HG02938 (cell line): Measurements from ENCODE around the gene CENPF.

ENCODE experiments used
- ATAC-seq: cut with Tn5 transposase; IDR thresholded peaks from one replicate; pipeline ENCODE4 v1.9.1; 2021; ENCODE audit warnings: mild to moderate bottlenecking, moderate library complexity; ENCODE audit not compliant: unreplicated experiment

Gene CENPF

DNA sequence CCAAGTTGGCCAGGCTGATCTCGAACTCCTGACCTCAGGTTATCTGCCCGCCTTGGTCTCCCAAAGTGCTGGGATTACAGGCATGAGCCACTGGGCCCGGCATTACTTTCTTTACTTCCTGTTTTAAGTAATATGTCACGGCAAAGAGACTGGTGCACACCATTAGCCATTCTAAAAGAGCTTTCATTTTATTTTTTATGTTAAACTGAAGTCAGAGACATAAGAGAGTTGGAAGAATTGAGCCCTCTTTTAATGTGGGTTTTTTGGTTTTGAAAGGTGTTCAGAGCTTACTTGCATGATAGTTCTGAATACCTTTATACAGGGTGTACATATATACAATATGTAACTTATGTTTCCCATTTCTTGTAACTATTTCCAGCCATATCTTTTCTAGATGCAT is 14.3 kb downstream of the CENPF start:
- no peak for ATAC-seq

DNA sequence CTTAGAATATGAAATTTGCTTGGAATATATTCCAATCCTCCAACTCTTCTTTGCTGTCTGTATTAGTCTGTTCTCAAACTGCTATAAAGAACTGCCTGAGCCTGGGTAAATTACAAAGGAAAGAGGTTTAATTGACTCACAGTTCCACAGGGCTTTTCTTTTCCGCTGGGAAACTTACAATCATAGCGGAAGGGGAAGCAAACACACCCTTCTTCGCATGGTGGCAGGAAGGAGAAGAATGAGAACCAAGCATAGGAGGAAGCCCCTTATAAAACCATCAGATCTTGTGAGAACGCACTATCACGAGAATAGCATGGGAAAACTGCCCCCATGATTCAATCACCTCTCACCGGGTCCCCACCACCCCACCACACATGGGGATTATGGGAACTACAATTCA is 14.8 kb downstream of the CENPF start:
- ATAC-seq: no peak

DNA sequence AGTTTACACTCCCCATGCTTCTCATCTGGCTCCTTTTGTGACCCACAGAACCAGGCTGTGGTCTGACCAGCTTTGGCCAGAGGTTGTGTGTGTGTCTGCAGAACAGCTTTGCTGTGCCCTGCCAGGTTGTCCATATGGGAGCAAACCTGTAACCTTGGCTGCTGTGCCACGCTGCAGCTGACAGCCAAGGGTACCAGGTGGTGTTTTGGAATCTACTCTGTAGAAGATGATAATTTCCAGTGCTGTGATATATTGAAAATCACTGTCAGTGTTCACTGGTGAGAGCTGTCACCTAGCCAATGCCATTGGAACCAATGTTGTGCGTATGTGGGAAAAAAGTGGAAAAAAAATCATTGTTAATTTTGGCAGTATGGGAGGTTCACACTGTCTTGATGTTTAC is 18.2 kb downstream of the CENPF start:
- ATAC-seq: no peak

DNA sequence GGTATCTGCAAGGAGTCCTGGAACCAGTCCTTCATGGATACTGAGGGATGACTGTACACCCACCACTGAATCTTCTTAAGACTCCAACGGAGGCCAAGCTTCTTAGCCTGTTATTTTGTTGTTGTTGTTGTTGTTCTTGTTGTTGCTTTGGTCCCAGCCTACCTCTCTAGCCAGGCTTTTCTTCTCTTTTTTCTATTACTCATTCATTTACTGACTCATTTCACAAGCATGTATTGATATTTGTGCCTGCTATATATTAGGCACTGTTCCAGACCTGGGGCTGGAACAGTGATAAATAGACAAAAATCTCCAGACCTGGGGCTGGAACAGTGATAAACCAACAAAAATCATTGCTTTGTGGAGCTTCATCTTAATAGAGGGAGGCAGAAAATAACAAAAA is 20.4 kb downstream of the CENPF start:
- ATAC-seq: no peak

DNA sequence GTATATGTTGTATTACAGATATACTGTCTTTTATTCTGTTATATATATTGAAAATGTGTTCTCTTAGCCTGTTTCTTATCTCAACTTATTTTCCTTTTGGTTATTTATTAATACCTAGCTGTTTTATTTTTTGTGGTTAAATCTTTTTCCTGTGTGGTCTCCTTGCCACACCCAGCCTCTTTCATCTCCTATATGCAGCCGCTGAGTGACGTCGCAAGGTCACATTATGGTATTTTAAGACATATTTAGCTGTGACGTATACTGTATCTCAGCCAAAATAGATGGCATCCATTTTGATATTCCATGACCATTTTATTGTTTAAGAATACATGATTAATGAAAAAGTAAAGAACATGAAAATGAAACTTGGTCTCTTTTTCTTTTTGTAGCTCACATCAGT is 29.1 kb downstream of the CENPF start:
- peak; percentile 74 for ATAC-seq

DNA sequence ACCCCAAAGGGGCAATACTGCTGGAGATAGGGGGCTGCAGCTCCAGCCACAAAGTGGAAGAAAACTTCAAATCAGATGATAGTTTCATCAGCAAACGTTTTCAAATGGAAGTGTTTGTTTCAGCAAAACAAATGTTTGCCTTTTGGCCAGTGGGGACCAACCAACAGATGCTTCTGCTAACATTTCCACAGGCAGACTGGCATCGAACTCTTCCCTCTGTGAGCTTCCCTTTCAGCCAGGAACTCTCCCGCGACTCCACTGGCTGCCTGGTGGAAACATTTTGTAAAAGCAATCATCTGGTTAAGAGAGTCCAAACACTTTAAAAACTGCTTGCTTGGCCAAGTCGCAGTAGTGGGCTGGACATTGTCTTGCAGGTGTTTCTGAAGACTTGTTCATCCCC is 30.7 kb downstream of the CENPF start:
- no peak for ATAC-seq

DNA sequence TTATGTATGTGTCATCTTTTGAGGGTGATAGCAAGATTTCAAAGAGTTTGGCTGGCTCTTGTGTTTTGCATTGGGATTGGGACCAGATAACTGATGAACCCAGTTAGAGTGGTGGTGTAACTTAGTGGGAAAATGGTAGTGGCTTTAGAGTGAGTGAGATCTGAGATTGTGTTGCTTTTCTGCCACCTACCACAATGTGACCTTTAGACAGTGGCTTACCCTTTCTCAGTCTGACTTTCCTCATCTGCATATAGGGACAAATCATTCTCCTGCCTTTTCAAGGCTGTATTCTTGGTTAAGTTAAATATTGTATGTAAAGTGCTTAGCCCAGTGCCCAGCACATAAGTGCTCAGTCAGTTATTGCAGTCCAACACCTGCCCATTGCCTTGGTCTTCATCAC is 31.3 kb downstream of the CENPF start:
- ATAC-seq: no peak

DNA sequence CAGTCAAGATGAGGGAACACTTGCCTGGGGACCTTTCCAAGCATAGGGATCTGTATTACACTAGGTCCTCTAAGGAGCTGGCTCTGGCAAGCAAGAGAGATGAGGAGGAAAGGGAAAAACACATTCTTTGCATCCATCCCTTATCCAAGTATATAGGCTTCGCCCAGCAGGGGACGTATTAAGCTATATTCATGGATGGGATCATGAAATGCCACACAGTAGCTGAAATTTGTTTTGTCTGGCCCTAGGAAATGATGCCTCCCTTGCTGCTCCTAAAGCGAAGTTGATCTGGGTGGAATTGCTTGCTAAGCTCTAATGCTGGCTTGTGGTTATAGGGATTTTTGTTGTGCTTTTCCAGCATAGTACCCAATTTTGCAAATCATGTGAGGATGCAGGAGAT is 32.1 kb downstream of the CENPF start:
- no peak for ATAC-seq

DNA sequence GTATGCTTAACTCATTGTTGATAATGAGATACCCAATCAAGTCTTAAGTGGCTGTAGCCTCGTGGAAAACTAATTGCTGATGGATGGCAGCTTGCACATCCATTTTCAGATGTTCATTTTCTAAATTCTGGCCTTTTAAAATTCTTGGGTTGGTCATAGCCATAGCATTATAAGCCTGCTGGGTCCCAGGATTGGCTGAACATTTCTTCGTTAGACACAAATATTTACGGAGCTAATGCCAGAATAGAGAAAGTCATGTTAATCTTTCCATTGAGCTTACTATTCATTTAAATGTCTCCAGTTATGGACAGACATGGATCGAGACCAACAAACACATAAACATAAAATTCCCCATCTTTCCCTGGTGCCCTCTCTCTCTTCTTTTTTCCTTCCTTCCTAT is 32.5 kb downstream of the CENPF start:
- ATAC-seq: no peak

DNA sequence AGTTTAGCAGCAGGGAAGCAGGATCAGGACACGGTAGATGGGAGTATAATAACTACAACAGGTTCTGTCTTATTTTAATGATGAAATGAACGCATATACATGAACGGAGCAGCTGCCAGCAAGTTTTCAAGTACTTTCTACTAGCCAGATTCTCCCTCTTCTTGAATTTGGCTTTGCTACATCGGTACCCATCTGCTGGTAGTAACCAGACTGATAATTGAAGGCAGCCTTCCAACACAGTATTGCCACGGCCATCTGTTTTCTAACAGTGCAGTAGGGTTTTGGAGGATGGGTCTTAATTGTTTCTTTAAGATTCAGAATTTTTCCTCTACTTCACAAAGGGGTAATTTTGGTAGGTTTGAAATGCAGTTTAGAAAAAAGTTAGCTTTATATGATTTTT is 33.4 kb downstream of the CENPF start:
- ATAC-seq: no peak

DNA sequence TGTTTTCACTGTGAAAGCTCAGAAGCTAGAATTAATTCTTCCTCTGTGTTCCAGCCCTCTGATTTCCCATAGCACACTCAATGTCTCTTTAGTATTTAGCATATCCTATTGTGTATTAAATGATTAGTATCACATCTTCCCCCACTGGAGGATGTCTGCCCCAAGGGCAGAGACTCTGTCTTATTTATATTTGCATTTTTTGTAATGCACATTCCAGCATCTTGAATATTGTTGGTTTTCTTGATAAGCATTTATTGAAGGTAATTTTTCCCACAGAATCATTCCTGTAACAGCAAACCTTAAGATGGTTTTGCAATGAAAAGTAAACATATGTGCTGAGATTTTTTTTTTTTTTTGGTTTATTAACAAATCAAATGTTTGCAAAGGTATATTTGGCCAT is 34.1 kb downstream of the CENPF start:
- ATAC-seq: no peak

DNA sequence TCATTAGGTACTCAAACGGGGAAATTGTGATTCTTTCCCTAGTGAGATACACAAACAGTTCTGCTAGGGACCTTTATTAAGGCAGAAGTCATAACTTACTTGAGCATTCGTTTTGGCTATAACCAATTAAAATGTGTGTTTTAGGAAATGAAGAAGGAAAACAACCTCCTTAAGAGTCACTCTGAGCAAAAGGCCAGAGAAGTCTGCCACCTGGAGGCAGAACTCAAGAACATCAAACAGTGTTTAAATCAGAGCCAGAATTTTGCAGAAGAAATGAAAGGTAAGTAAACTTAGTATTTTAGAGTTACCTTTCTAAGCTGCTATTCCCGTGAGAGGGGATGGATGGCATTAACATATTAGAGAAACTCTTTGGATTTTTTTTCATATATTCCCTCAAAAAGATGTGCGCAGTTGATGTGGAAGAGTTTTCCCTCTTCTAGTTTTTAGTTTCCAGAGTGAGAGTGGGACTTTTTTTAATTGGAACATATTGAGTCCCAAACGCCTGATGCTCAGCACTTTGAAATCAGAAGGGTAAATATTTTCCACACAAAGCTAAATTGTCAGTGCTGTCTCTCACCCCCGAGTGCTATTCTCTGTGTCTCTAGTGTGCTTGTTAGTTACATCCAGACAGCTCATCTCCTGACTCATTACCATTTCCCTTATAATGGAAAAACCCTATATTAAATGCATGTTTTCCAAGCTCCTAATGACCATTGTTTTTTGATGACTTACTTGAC is 34.9 kb downstream of the CENPF start:
- peak; percentile 84 for ATAC-seq

DNA sequence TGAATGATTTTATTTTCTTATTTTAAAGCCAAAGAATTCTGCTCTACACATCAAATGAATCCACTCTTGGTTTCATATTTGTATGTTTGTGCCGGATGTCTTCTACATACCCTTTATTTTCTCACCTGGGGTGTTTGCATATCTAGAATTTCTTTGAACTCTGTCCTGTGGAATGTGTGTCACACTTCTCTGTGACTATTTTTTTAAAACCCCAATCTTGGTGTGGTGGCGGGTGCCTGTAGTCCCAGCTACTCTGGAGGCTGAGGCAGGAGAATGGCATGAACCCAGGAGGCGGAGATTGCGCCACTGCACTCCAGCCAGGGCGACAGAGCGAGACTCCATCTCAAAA is 35.4 kb downstream of the CENPF start:
- ATAC-seq: no peak

DNA sequence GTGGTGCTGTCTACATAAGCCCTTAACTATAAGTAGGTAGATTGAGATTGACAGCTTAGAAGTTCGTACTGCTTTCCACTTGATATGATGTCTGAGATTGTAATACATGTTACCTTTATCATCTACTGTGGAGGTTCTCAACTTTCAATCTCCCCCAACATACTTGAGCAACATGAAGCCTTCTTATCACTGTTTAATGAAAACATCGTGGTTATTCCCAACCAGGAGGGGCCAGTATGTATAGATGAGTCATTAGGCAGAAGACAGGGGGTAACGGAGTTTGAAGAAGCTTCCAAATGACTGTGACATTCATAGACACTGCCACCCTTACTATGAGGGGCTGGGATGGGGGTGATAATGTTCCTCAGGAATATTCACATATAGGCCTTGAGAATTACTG is 36.0 kb downstream of the CENPF start:
- ATAC-seq: no peak

DNA sequence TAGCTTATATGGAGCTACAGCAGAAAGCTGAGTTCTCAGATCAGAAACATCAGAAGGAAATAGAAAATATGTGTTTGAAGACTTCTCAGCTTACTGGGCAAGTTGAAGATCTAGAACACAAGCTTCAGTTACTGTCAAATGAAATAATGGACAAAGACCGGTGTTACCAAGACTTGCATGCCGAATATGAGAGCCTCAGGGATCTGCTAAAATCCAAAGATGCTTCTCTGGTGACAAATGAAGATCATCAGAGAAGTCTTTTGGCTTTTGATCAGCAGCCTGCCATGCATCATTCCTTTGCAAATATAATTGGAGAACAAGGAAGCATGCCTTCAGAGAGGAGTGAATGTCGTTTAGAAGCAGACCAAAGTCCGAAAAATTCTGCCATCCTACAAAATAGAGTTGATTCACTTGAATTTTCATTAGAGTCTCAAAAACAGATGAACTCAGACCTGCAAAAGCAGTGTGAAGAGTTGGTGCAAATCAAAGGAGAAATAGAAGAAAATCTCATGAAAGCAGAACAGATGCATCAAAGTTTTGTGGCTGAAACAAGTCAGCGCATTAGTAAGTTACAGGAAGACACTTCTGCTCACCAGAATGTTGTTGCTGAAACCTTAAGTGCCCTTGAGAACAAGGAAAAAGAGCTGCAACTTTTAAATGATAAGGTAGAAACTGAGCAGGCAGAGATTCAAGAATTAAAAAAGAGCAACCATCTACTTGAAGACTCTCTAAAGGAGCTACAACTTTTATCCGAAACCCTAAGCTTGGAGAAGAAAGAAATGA is 37.6 kb downstream of the CENPF start:
- no peak for ATAC-seq

DNA sequence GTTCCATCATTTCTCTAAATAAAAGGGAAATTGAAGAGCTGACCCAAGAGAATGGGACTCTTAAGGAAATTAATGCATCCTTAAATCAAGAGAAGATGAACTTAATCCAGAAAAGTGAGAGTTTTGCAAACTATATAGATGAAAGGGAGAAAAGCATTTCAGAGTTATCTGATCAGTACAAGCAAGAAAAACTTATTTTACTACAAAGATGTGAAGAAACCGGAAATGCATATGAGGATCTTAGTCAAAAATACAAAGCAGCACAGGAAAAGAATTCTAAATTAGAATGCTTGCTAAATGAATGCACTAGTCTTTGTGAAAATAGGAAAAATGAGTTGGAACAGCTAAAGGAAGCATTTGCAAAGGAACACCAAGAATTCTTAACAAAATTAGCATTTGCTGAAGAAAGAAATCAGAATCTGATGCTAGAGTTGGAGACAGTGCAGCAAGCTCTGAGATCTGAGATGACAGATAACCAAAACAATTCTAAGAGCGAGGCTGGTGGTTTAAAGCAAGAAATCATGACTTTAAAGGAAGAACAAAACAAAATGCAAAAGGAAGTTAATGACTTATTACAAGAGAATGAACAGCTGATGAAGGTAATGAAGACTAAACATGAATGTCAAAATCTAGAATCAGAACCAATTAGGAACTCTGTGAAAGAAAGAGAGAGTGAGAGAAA is 38.4 kb downstream of the CENPF start:
- no peak for ATAC-seq

DNA sequence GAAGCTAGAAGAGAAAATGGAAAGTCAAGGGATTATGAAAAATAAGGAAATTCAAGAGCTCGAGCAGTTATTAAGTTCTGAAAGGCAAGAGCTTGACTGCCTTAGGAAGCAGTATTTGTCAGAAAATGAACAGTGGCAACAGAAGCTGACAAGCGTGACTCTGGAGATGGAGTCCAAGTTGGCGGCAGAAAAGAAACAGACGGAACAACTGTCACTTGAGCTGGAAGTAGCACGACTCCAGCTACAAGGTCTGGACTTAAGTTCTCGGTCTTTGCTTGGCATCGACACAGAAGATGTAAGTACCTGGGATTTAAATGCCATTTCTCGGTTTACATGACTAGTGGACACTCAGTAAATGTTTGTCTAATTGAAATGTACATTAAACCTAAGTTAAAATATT is 40.0 kb downstream of the CENPF start:
- no peak for ATAC-seq

DNA sequence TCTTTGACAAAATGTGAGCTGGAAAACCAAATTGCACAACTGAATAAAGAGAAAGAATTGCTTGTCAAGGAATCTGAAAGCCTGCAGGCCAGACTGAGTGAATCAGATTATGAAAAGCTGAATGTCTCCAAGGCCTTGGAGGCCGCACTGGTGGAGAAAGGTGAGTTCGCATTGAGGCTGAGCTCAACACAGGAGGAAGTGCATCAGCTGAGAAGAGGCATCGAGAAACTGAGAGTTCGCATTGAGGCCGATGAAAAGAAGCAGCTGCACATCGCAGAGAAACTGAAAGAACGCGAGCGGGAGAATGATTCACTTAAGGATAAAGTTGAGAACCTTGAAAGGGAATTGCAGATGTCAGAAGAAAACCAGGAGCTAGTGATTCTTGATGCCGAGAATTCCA is 42.7 kb downstream of the CENPF start:
- no peak for ATAC-seq

DNA sequence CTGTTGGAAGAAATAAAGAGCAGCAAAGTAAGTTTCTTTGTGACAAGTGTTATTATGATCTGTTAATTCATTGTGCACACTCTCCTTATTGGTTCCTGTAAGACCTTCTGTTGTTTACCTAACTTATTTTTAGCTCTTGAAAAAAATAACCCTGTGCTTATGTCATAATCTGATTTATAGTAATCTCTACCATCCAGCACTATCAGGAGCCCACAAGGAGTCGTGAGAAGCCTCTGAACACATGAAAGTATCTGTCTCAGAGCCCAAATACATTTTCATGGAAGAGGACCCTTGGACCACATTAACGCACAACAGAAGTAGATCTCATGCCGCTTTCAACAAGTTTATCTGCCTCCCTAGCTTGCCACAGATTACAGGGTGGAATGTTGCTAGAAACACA is 45.8 kb downstream of the CENPF start:
- ATAC-seq: no peak

DNA sequence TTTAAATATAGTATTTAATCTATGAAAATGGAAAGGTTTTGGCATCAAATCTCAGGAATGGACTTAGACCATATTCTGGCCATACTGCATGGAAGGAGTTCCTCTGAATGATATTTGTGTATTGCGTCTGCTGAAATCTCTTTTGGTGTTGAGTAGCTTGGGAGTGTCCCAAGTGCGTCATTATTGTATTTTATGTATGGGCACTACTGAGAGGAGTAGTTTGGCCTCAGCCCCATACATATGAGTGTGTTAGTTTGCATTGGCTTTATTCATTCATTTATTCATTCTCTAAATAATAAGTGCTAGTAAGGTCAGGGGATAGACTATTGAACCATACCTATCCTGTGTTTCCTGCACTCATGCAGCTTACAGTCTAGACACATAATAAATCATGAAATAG is 46.6 kb downstream of the CENPF start:
- ATAC-seq: no peak

DNA sequence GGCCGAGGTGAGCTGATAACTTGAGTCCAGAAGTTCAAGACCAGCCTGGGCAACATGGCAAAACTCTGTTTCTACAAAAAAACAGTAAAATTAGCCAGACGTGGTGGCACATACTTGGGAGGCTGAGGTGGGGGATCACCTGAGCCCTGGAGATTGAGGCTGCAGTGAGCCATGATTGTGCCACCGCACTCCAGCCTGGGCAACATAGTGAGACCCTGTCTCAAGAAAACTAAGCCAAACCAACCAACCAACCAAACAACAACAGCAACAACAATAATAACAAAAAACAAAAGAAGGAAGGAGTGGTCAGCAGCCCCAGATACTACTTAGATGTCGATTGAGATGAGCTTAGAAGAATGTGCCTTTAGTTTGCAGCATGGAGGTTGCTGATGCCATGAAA is 47.7 kb downstream of the CENPF start:
- ATAC-seq: no peak

DNA sequence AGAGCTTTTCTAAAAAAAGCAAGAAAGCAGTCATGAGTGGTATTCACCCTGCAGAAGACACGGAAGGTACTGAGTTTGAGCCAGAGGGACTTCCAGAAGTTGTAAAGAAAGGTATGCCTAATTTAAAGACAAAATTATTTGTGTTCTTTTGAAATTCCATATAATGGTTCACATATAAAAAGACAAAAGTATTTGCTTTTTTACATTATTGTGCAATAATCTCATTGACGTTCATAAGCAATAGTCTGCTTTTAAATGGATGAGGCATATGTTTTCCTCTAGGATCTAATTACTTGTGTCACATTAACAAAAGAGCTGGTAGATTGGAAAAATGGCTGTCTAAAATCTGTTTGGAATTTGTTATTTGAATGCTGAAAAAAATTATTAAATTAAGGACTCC is 54.3 kb downstream of the CENPF start:
- ATAC-seq: no peak
